Mesendoderm (in vitro differentiated cells): ENCODE measurements around the gene CEACAM5.
"Not testable (repeated sequence)": the region's sequence is repeated elsewhere in the genome, so short reads cannot be mapped to it uniquely, and the experiment has no call there.

Experiments
- DNase-seq: peaks from one replicate; pipeline ENCODE4 v3.0.0; 2013
- H2AK5ac ChIP-seq: 2 replicates; pipeline ENCODE4 v1.6.1; 2013; ENCODE audit warnings: low read length, inconsistent platforms
- H2BK120ac ChIP-seq: 2 replicates; pipeline ENCODE4 v1.6.1; 2013; ENCODE audit warnings: low read depth, mild to moderate bottlenecking, low read length, moderate library complexity, mixed read lengths
- H2BK15ac ChIP-seq: replicated peaks from 2 replicates; pipeline ENCODE4 v1.6.1; 2013; ENCODE audit warnings: low read depth, mild to moderate bottlenecking, moderate library complexity
- H2BK5ac ChIP-seq: 2 replicates; pipeline ENCODE4 v1.6.1; 2013; ENCODE audit warnings: low read length, inconsistent platforms
- H3K18ac ChIP-seq: 2 replicates; pipeline ENCODE4 v1.6.1; 2013; ENCODE audit warnings: mild to moderate bottlenecking, low read length, mixed read lengths
- H3K23ac ChIP-seq: one replicate; pipeline ENCODE4 v1.6.1; 2013; ENCODE audit warnings: low read length
- H3K27ac ChIP-seq: 2 replicates; pipeline ENCODE4 v1.5.1; 2013; ENCODE audit warnings: low read depth, mild to moderate bottlenecking, inconsistent platforms, low read length, moderate library complexity
- H3K27me3 ChIP-seq: 2 replicates; pipeline ENCODE4 v1.6.1; 2013; ENCODE audit warnings: low read length, control low read depth, mild to moderate bottlenecking, inconsistent platforms; ENCODE audit not compliant: insufficient read depth, poor library complexity
- H3K36me3 ChIP-seq: 2 replicates; pipeline ENCODE4 v1.6.1; 2013; ENCODE audit warnings: low read length, inconsistent platforms; ENCODE audit not compliant: control insufficient read depth, insufficient read depth
- H3K4ac ChIP-seq: one replicate; pipeline ENCODE4 v1.6.1; 2013; ENCODE audit warnings: low read depth, mild to moderate bottlenecking, low read length, moderate library complexity
- H3K4me1 ChIP-seq: 2 replicates; pipeline ENCODE4 v1.6.1; 2013; ENCODE audit warnings: low read depth, low read length, inconsistent platforms; ENCODE audit not compliant: control insufficient read depth
- H3K4me2 ChIP-seq: 2 replicates; pipeline ENCODE4 v1.6.1; 2013; ENCODE audit warnings: low read length
- H3K4me3 ChIP-seq: 2 replicates; pipeline ENCODE4 v1.5.1; 2013; ENCODE audit warnings: mild to moderate bottlenecking, low read length
- H3K56ac ChIP-seq: one replicate; pipeline ENCODE4 v1.6.1; 2013; ENCODE audit warnings: low read length
- H3K79me1 ChIP-seq: 2 replicates; pipeline ENCODE4 v1.6.1; 2013; ENCODE audit warnings: low read length, inconsistent platforms
- H3K79me2 ChIP-seq: 2 replicates; pipeline ENCODE4 v1.6.1; 2013; ENCODE audit warnings: mild to moderate bottlenecking, low read length; ENCODE audit not compliant: control insufficient read depth, insufficient read depth
- H3K9ac ChIP-seq: 2 replicates; pipeline ENCODE4 v1.6.1; 2013; ENCODE audit warnings: low read length, inconsistent platforms
- H4K5ac ChIP-seq: one replicate; pipeline ENCODE4 v1.6.1; 2013; ENCODE audit warnings: low read length
- H4K8ac ChIP-seq: one replicate; pipeline ENCODE4 v1.6.1; 2013; ENCODE audit warnings: low read depth, mild to moderate bottlenecking, control low read depth, low read length, moderate library complexity
- WGBS: extraction: QIAGEN DNeasy Blood & Tissue Kit; methylation state at CpG from one replicate; pipeline ENCODE4 v1.1.7; 2013; ENCODE audit warnings: low lambda C conversion rate, missing lambda C conversion rate; ENCODE audit not compliant: insufficient coverage; ENCODE audit errors: extremely low coverage; 5-methylcytosine and 5-hydroxymethylcytosine counted together

CEACAM5 gene

DNA sequence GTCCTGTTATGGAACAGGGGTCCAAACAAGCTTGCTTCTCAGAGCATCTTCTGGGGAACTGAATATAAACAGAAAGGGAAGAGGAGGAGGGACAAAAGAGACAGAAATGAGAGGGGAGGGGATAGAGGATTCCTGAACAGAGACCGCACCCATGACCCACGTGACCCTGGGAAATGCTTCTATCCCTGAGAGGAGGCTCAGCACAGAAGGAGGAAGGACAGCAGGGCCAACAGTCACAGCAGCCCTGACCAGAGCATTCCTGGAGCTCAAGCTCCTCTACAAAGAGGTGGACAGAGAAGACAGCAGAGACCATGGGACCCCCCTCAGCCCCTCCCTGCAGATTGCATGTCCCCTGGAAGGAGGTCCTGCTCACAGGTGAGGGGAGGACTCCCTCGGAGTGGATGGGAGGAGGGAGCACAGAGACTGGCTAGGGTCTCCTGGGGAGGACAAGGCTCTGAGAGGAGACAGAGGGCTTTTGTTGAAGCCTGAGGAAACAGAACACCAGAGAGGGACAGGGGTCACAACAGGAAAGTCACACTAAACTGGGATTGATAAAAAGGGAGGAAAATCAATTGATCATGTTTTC, 47.0 kb downstream of the CEACAM5 start, which contains the start of gene CEACAM6:
Gene CEACAM6 (plus strand): TSS at position 203 of the 586 bp plus-strand sequence. CDS start 109 bp downstream, at position 312.
- no peak within 1 kb of the TSS for H2AK5ac ChIP-seq
- no peak within 1 kb of the TSS for H3K23ac ChIP-seq
- no peaks in the 10 kb centered on the region for H3K79me1 ChIP-seq
- no peak within 1 kb of the TSS for H3K4ac ChIP-seq
- WGBS: no CpG with 5 or more reads among the region's 3 CpGs
- no peak within 1 kb of the TSS for H3K9ac ChIP-seq
- no peaks in the 10 kb centered on the region for H3K4me1 ChIP-seq
- H3K4me2 ChIP-seq: no peak within 1 kb of the TSS
- DNase-seq: peak; percentile 0
- H3K79me2 ChIP-seq: no peaks in the 10 kb centered on the region
- H3K27ac ChIP-seq: no peak within 1 kb of the TSS
- no peaks in the 10 kb centered on the region for H3K27me3 ChIP-seq
- H2BK15ac ChIP-seq: no peak within 1 kb of the TSS
- H4K5ac ChIP-seq: no peak within 1 kb of the TSS
- no peak within 1 kb of the TSS for H2BK120ac ChIP-seq
- H3K18ac ChIP-seq: no peak within 1 kb of the TSS
- H3K4me3 ChIP-seq: no peak within 1 kb of the TSS
- H3K56ac ChIP-seq: no peak within 1 kb of the TSS
- no peak within 1 kb of the TSS for H4K8ac ChIP-seq
- no peaks in the 10 kb centered on the region for H3K36me3 ChIP-seq
- H2BK5ac ChIP-seq: no peak within 1 kb of the TSS

DNA sequence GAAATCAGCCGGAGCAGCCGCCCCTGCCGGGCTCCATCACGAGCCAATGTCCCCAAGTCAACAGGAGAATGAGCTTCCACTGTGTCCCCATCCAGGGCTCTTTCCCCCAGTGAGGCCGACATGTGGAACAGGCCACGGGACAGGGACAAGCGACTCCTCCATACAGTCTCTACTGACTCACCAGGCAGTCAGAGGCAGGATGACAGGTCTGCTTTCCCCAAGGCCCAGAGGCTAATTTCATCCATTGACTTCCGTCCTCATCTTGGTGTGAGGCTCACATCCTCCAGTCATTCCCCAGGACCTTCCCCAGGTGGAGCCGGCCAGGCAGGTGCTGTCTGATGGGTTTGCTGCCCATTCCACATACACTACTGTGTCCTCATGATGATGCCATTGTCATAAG, 50.4 kb downstream of the CEACAM5 start:
- no peak for DNase-seq
- H3K4me3 ChIP-seq: no peak overlapping the region
- no peak overlapping the region for H3K23ac ChIP-seq
- no peak overlapping the region for H2BK5ac ChIP-seq
- no peak overlapping the region for H2BK120ac ChIP-seq
- H2BK15ac ChIP-seq: no peak overlapping the region
- H4K8ac ChIP-seq: no peak overlapping the region
- H3K27me3 ChIP-seq: no peaks in the 10 kb centered on the region
- WGBS: no CpG with 5 or more reads among the region's 9 CpGs
- H3K36me3 ChIP-seq: no peaks in the 10 kb centered on the region
- no peaks in the 10 kb centered on the region for H3K79me1 ChIP-seq
- no peak overlapping the region for H3K27ac ChIP-seq
- no peak overlapping the region for H3K4me2 ChIP-seq
- H3K9ac ChIP-seq: no peak overlapping the region
- no peak overlapping the region for H4K5ac ChIP-seq
- H3K4me1 ChIP-seq: no peaks in the 10 kb centered on the region
- H2AK5ac ChIP-seq: no peak overlapping the region
- no peak overlapping the region for H3K56ac ChIP-seq
- H3K18ac ChIP-seq: no peak overlapping the region
- no peak overlapping the region for H3K4ac ChIP-seq
- no peaks in the 10 kb centered on the region for H3K79me2 ChIP-seq

DNA sequence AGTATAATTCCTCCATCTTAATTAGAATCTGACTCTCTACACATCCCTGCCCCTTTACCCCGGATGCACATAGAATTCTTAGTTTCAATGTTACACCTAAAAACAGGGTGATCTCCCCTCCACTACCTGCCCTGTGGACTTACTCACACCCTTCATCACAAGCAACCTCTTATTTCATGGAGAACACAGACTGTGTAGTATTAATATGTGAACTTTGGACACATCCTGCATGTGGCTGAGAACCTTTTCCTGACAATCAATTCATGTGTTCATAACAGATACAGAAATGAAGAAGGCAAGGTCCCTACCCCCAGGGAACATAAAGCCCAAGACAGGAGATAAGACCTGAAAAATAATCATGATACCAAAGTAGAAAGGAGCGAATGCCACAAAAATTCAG, 58.7 kb downstream of the CEACAM5 start:
- Histone ChIP-seq H3K56ac (no peak overlapping the region), H3K18ac (no peak overlapping the region), H3K27me3 (no peaks in the 10 kb centered on the region), H3K4ac (no peak overlapping the region), H3K4me3 (no peak overlapping the region), H2BK15ac (no peak overlapping the region), H4K5ac (no peak overlapping the region), H3K23ac (no peak overlapping the region), H3K79me1 (no peaks in the 10 kb centered on the region), H3K79me2 (no peaks in the 10 kb centered on the region), H3K27ac (no peak overlapping the region), H3K4me1 (no peaks in the 10 kb centered on the region), H2BK5ac (no peak overlapping the region), H3K4me2 (no peak overlapping the region), H4K8ac (no peak overlapping the region), H3K36me3 (no peaks in the 10 kb centered on the region), H3K9ac (no peak overlapping the region), H2BK120ac (no peak overlapping the region), H2AK5ac (no peak overlapping the region)
- WGBS: no CpG with 5 or more reads among the region's 2 CpGs
- no peak for DNase-seq

DNA sequence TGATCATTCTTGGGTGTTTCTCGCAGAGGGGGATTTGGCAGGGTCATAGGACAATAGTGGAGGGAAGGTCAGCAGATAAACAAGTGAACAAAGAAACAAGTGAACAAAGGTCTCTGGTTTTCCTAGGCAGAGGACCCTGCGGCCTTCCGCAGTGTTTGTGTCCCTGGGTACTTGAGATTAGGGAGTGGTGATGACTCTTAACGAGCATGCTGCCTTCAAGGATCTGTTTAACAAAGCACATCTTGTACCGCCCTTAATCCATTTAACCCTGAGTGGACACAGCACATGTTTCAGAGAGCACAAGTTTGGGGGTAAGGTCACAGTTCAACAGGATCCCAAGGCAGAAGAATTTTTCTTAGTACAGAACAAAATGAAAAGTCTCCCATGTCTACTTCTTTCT, 59.7 kb downstream of the CEACAM5 start:
- H3K36me3 ChIP-seq, H3K79me2 ChIP-seq, H3K79me1 ChIP-seq, H4K5ac ChIP-seq, H3K4me1 ChIP-seq, H3K4ac ChIP-seq, H2BK5ac ChIP-seq, H2AK5ac ChIP-seq, H2BK120ac ChIP-seq, H3K56ac ChIP-seq, H3K23ac ChIP-seq, H2BK15ac ChIP-seq, H3K27me3 ChIP-seq, H4K8ac ChIP-seq, H3K27ac ChIP-seq, H3K9ac ChIP-seq, H3K18ac ChIP-seq, H3K4me3 ChIP-seq, H3K4me2 ChIP-seq, DNase-seq: not testable (repeated sequence)
- WGBS: no CpG with 5 or more reads among the region's 5 CpGs

DNA sequence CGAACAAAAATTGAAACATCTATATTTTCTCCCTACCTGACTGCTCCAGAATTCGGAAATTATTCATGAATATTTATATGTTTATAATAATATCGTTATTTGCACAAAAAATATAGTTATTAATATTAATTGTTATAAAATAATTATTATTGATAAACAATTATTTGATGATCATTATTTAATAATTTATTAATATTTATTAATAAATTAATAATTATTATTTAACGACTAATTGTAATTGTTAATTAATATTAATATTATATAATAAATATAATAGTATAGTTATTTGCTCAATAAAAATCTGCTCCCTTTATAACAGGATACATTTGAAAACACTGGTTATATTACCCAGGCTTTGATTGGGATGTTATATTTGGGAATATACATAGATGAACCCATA, 61.2 kb downstream of the CEACAM5 start:
- no peak overlapping the region for H3K18ac ChIP-seq
- H3K4me1 ChIP-seq: no peaks in the 10 kb centered on the region
- no peak for DNase-seq
- H2BK15ac ChIP-seq: no peak overlapping the region
- no peak overlapping the region for H3K4me3 ChIP-seq
- H3K79me1 ChIP-seq: no peaks in the 10 kb centered on the region
- no peaks in the 10 kb centered on the region for H3K36me3 ChIP-seq
- no CpG with 5 or more reads among the region's 4 CpGs for WGBS
- H3K4me2 ChIP-seq: no peak overlapping the region
- H3K56ac ChIP-seq: no peak overlapping the region
- no peak overlapping the region for H4K5ac ChIP-seq
- no peak overlapping the region for H3K9ac ChIP-seq
- H4K8ac ChIP-seq: no peak overlapping the region
- H3K27me3 ChIP-seq: no peaks in the 10 kb centered on the region
- no peak overlapping the region for H2BK5ac ChIP-seq
- H2BK120ac ChIP-seq: no peak overlapping the region
- no peak overlapping the region for H3K4ac ChIP-seq
- H2AK5ac ChIP-seq: no peak overlapping the region
- H3K23ac ChIP-seq: no peak overlapping the region
- no peak overlapping the region for H3K27ac ChIP-seq
- H3K79me2 ChIP-seq: no peaks in the 10 kb centered on the region

DNA sequence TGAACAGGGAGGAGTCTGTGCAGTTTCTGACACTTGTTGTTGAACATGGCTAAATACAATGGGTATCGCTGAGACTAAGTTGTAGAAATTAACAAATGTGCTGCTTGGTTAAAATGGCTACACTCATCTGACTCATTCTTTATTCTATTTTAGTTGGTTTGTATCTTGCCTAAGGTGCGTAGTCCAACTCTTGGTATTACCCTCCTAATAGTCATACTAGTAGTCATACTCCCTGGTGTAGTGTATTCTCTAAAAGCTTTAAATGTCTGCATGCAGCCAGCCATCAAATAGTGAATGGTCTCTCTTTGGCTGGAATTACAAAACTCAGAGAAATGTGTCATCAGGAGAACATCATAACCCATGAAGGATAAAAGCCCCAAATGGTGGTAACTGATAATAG, 63.0 kb downstream of the CEACAM5 start:
- Histone ChIP-seq H4K8ac (no peak overlapping the region), H2BK5ac (no peak overlapping the region), H3K23ac (no peak overlapping the region), H3K27ac (no peak overlapping the region), H2BK15ac (no peak overlapping the region), H3K4ac (no peak overlapping the region), H3K4me2 (no peak overlapping the region), H3K79me2 (no peaks in the 10 kb centered on the region), H3K18ac (no peak overlapping the region), H3K4me1 (no peaks in the 10 kb centered on the region), H2AK5ac (no peak overlapping the region), H3K56ac (no peak overlapping the region), H3K36me3 (no peaks in the 10 kb centered on the region), H3K4me3 (no peak overlapping the region), H2BK120ac (no peak overlapping the region), H4K5ac (no peak overlapping the region), H3K27me3 (no peaks in the 10 kb centered on the region), H3K79me1 (no peaks in the 10 kb centered on the region), H3K9ac (no peak overlapping the region)
- WGBS: no CpG with 5 or more reads among the region's 2 CpGs
- no peak for DNase-seq
